ENCODE results near the gene ZRANB3. TPM values are rescaled to one million over a fixed set of nuclear protein-coding genes. Genes with fewer than 3 reads are reported as not detected.
"Not testable (repeated sequence)": the region's sequence is repeated elsewhere in the genome, so short reads cannot be mapped to it uniquely, and the experiment has no call there.

Gene ZRANB3
- polyA plus RNA-seq, 1 donor = 3.8 TPM

DNA sequence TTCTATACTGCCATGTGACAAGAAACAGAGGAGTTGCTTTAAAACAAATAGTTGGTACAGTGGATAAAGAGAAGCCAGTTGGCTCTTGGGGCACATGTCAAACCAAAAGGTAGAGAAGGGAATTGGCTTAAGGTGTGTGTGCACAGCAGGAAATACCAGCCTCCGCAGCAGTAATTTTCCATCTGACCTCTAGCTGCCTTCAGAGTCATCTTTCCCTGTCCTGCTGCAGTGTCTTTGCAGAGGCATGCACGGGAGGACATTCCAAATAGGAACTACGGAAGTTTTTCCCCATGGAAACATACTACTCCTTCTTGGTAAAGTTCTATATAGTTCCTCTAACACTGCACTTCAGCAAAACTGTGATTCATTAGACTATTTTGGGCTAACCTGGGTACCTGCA is 379.4 kb downstream of the ZRANB3 start:
- WGBS (ENCODE audit: insufficient coverage, low lambda C conversion rate) = no CpG with 5 or more reads among the region's 3 CpGs
- Histone ChIP-seq H3K36me3 (ENCODE audit: control insufficient read depth, insufficient read depth, low read length) (peaks cover 26% of the 10 kb centered on the region), H3K9me3 (ENCODE audit: control insufficient read depth, low read depth, low read length) (no peaks in the 10 kb centered on the region)

DNA sequence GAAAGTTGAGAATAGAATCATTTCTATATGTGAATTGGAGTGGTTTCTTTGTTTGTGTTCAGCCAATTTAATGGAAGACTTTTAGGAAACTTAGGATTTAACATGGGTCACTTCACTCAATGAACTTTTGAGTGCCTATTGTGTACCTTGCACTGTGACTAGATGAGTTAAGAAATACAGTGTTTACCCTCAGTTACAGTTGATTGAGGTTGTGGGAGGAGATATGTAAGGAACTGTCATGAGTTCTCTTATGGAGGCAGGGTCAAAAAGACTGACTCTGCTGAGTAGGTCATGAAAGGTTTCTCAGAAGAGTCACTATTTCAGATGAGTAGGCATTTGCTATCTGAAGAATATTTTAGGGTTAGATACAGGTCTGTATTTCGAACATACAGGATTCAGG is 380.3 kb downstream of the ZRANB3 start:
- H3K27me3 ChIP-seq (ENCODE audit: control insufficient read depth, insufficient read depth, low read length) = no peaks in the 10 kb centered on the region
- no CpG with 5 or more reads among the region's 1 CpG for WGBS (ENCODE audit: insufficient coverage, low lambda C conversion rate)
- H3K4me3 ChIP-seq (ENCODE audit: low read length) = no peak overlapping the region
- peaks cover 26% of the 10 kb centered on the region for H3K36me3 ChIP-seq (ENCODE audit: control insufficient read depth, insufficient read depth, low read length)
- no peaks in the 10 kb centered on the region for H3K9me3 ChIP-seq (ENCODE audit: control insufficient read depth, low read depth, low read length)
- DNase-seq = peak; percentile 69 to 85
- peak overlapping the region; percentile 79 for H3K27ac ChIP-seq (ENCODE audit: low read length)
- peaks cover 28% of the 10 kb centered on the region for H3K4me1 ChIP-seq (ENCODE audit: control insufficient read depth, insufficient read depth, low read length)

More for the DNA sequence above, 379.4 kb downstream of the ZRANB3 start:
- peak overlapping the region; percentile 67 for H3K27ac ChIP-seq (ENCODE audit: low read length)
- DNase-seq = no peak
- H3K4me3 ChIP-seq (ENCODE audit: low read length) = no peak overlapping the region
- H3K4me1 ChIP-seq (ENCODE audit: control insufficient read depth, insufficient read depth, low read length) = peaks cover 28% of the 10 kb centered on the region
- no peaks in the 10 kb centered on the region for H3K27me3 ChIP-seq (ENCODE audit: control insufficient read depth, insufficient read depth, low read length)

- no CpG with 5 or more reads among the region's 1 CpG for WGBS (ENCODE audit: insufficient coverage, low lambda C conversion rate)
- H3K4me1 ChIP-seq (ENCODE audit: control insufficient read depth, insufficient read depth, low read length) = peaks cover 28% of the 10 kb centered on the region
- H3K4me3 ChIP-seq (ENCODE audit: low read length) = no peak overlapping the region
- H3K9me3 ChIP-seq (ENCODE audit: control insufficient read depth, low read depth, low read length) = no peaks in the 10 kb centered on the region
- DNase-seq = peak; percentile 31 to 35
- peaks cover 23% of the 10 kb centered on the region for H3K36me3 ChIP-seq (ENCODE audit: control insufficient read depth, insufficient read depth, low read length)
- no peaks in the 10 kb centered on the region for H3K27me3 ChIP-seq (ENCODE audit: control insufficient read depth, insufficient read depth, low read length)
- peak overlapping the region; percentile 29 for H3K27ac ChIP-seq (ENCODE audit: low read length)
These were observed 381.8 kb downstream of the ZRANB3 start for GRCh38 chr2:135149251-135149650.

DNA sequence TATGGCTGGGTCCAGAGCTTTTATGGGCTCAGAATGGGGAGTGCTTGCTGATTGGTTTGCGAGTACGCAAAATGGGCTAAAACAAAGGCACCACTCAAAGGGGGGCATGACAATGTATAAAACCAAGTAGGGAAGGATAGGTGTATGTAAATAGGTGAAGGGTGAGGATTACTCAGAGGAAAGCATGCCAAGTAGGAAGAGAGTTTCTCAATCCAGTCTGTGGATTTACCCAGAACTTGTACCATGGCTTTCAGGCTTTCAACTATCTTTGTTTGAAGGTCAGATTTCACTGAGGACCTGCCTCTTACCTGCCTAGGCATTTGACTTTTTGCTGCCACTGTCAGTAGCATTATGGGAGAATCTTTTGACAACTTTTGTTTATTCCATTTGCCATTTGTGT is 386.7 kb downstream of the ZRANB3 start:
- no peaks in the 10 kb centered on the region for H3K27me3 ChIP-seq (ENCODE audit: control insufficient read depth, insufficient read depth, low read length)
- WGBS (ENCODE audit: insufficient coverage, low lambda C conversion rate) = no CpG with 5 or more reads among the region's 2 CpGs
- peaks cover 4% of the 10 kb centered on the region for H3K4me1 ChIP-seq (ENCODE audit: control insufficient read depth, insufficient read depth, low read length)
- H3K9me3 ChIP-seq (ENCODE audit: control insufficient read depth, low read depth, low read length) = peaks cover 5% of the 10 kb centered on the region
- no peak overlapping the region for H3K27ac ChIP-seq (ENCODE audit: low read length)
- DNase-seq = no peak
- H3K36me3 ChIP-seq (ENCODE audit: control insufficient read depth, insufficient read depth, low read length) = peaks cover 16% of the 10 kb centered on the region
- no peak overlapping the region for H3K4me3 ChIP-seq (ENCODE audit: low read length)

- peaks cover 5% of the 10 kb centered on the region for H3K9me3 ChIP-seq (ENCODE audit: control insufficient read depth, low read depth, low read length)
- DNase-seq = no peak
- H3K4me1 ChIP-seq (ENCODE audit: control insufficient read depth, insufficient read depth, low read length) = no peaks in the 10 kb centered on the region
- no CpG with 5 or more reads among the region's 1 CpG for WGBS (ENCODE audit: insufficient coverage, low lambda C conversion rate)
- H3K36me3 ChIP-seq (ENCODE audit: control insufficient read depth, insufficient read depth, low read length) = peaks cover 29% of the 10 kb centered on the region
- H3K27ac ChIP-seq (ENCODE audit: low read length) = no peak overlapping the region
- no peak overlapping the region for H3K4me3 ChIP-seq (ENCODE audit: low read length)
- H3K27me3 ChIP-seq (ENCODE audit: control insufficient read depth, insufficient read depth, low read length) = no peaks in the 10 kb centered on the region
These were observed 388.7 kb downstream of the ZRANB3 start for GRCh38 chr2:135142323-135142722.

DNA sequence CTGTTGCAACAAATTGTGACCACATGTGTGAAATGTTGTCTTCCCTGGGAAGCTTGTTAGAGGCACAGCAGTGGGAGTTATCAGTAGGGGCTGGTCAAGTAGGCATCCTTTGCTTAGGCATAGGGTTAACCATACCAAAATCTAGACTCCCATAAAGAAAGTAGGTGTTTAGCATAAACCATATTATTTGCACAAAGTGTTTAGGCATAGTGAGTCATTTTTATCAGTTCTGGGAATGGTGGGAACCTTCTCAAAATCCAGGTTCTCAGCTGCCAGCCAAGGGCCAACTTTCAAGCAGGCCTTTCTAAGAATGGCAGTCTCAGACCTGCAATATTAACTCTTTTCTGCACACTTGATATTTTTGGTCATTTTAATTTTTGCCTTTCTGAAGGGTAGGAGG is 390.4 kb downstream of the ZRANB3 start:
- peaks cover 5% of the 10 kb centered on the region for H3K9me3 ChIP-seq (ENCODE audit: control insufficient read depth, low read depth, low read length)
- H3K4me3 ChIP-seq (ENCODE audit: low read length) = no peak overlapping the region
- H3K27ac ChIP-seq (ENCODE audit: low read length) = no peak overlapping the region
- no peaks in the 10 kb centered on the region for H3K4me1 ChIP-seq (ENCODE audit: control insufficient read depth, insufficient read depth, low read length)
- peaks cover 39% of the 10 kb centered on the region for H3K36me3 ChIP-seq (ENCODE audit: control insufficient read depth, insufficient read depth, low read length)
- H3K27me3 ChIP-seq (ENCODE audit: control insufficient read depth, insufficient read depth, low read length) = no peaks in the 10 kb centered on the region
- no peak for DNase-seq

DNA sequence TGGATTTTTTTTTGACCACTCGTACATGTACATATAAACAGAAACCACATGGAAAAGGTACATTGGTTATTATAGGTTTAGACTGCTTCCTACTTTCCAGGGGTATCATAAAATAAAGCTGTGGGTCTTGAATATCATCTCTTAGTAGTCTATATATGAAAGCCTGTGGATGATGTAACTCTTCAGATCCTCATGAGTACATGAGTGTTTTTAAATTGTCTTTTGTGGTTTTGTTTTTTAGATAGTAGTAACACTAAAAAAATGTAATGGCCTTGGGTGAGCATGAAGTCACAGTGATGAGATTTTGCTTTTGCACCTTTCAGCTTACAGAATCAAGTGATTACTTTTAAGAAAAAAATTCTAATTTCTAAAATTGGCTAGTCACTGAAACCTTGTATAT is 398.7 kb downstream of the ZRANB3 start:
- Histone ChIP-seq H3K27ac (ENCODE audit: low read length) (no peak overlapping the region), H3K36me3 (ENCODE audit: control insufficient read depth, insufficient read depth, low read length) (peaks cover 36% of the 10 kb centered on the region), H3K9me3 (ENCODE audit: control insufficient read depth, low read depth, low read length) (no peaks in the 10 kb centered on the region), H3K27me3 (ENCODE audit: control insufficient read depth, insufficient read depth, low read length) (no peaks in the 10 kb centered on the region), H3K4me3 (ENCODE audit: low read length) (no peak overlapping the region), H3K4me1 (ENCODE audit: control insufficient read depth, insufficient read depth, low read length) (no peaks in the 10 kb centered on the region)
- no CpG with 5 or more reads among the region's 1 CpG for WGBS (ENCODE audit: insufficient coverage, low lambda C conversion rate)
- DNase-seq = no peak

GRCh38 chr2:135130751-135131150 is 400.3 kb downstream of the ZRANB3 start:
- DNase-seq = no peak
- no peak overlapping the region for H3K4me3 ChIP-seq (ENCODE audit: low read length)
- no peaks in the 10 kb centered on the region for H3K27me3 ChIP-seq (ENCODE audit: control insufficient read depth, insufficient read depth, low read length)
- peaks cover 31% of the 10 kb centered on the region for H3K36me3 ChIP-seq (ENCODE audit: control insufficient read depth, insufficient read depth, low read length)
- no peaks in the 10 kb centered on the region for H3K9me3 ChIP-seq (ENCODE audit: control insufficient read depth, low read depth, low read length)
- no peaks in the 10 kb centered on the region for H3K4me1 ChIP-seq (ENCODE audit: control insufficient read depth, insufficient read depth, low read length)
- 61% methylated on average over 2 of the region's 2 CpGs for WGBS (ENCODE audit: insufficient coverage, low lambda C conversion rate)
- H3K27ac ChIP-seq (ENCODE audit: low read length) = no peak overlapping the region

- DNase-seq = no peak
- H3K36me3 ChIP-seq (ENCODE audit: control insufficient read depth, insufficient read depth, low read length) = peaks cover 22% of the 10 kb centered on the region
- no peaks in the 10 kb centered on the region for H3K4me1 ChIP-seq (ENCODE audit: control insufficient read depth, insufficient read depth, low read length)
- no peaks in the 10 kb centered on the region for H3K27me3 ChIP-seq (ENCODE audit: control insufficient read depth, insufficient read depth, low read length)
- H3K27ac ChIP-seq (ENCODE audit: low read length) = no peak overlapping the region
- no peaks in the 10 kb centered on the region for H3K9me3 ChIP-seq (ENCODE audit: control insufficient read depth, low read depth, low read length)
- WGBS (ENCODE audit: insufficient coverage, low lambda C conversion rate) = 100% methylated on average over 1 of the region's 2 CpGs
- no peak overlapping the region for H3K4me3 ChIP-seq (ENCODE audit: low read length)
These were observed 405.1 kb downstream of the ZRANB3 start for GRCh38 chr2:135125940-135126339.

DNA sequence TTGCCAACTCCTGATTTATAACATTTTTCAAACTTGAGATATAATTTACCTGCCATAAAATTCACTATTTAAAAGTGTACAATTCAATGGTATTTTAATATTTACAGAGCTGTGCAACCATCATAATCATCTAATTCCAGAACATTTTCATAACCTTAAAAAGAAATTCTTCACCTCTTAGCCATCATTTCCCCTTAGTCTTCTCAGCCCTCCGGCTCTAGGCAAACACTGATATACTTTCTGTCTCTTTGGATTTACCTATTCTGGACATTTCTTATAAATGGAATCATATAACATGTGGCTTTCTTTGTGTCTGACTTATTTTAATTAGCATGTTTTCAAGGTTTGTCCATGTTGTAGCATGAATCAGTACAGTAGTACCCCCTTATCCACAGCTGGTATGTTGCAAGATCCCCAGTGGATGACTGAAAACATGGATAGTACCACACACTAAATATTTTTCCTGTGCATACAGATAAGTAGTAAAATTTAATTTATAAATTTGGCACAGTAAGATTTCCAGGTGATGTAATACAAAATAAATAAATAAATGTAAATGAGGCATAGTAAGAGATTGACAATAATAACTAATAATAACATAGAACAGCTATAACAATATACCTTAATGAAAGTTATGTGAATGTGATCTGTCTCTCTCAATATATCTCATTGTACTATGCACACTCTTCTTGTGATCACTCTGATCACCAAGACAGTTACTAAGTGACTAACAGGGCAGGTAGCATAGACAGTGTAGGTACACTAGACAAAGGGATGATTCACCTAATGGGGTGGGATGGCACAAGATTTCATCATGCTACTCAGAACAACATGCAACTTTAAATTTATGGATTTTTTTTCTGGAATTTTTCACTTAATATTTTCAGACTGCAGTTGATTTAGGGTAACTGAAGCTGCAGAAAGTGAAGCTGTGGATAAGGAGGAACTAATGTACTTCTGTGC is 405.8 kb downstream of the ZRANB3 start:
- peaks cover 19% of the 10 kb centered on the region for H3K36me3 ChIP-seq (ENCODE audit: control insufficient read depth, insufficient read depth, low read length)
- H3K4me1 ChIP-seq (ENCODE audit: control insufficient read depth, insufficient read depth, low read length) = no peaks in the 10 kb centered on the region
- H3K4me3 ChIP-seq (ENCODE audit: low read length) = no peak overlapping the region
- H3K27ac ChIP-seq (ENCODE audit: low read length) = no peak overlapping the region
- H3K9me3 ChIP-seq (ENCODE audit: control insufficient read depth, low read depth, low read length) = no peaks in the 10 kb centered on the region
- 100% methylated on average over 1 of the region's 1 CpG for WGBS (ENCODE audit: insufficient coverage, low lambda C conversion rate)
- no peaks in the 10 kb centered on the region for H3K27me3 ChIP-seq (ENCODE audit: control insufficient read depth, insufficient read depth, low read length)
- no peak for DNase-seq

DNA sequence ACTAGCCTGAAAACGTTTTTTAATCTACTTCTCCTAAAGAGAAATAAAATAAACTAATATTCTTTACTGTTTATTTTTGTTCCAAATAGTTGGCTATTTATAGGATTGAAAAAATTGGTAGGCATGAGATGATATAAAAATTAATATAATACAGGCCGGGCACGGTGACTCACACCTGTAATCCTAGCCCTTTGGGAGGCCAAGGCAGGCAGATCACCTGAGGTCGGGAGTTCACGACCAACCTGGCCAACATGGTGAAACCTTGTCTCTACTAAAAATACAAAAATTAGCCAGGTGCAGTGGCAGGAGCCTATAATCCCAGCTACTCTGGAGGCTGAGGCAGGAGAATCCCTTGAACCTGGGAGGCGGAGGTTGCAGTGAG is 409.4 kb downstream of the ZRANB3 start:
- not testable (repeated sequence) for H3K27me3 ChIP-seq (ENCODE audit: control insufficient read depth, insufficient read depth, low read length); H3K4me3 ChIP-seq (ENCODE audit: low read length); H3K9me3 ChIP-seq (ENCODE audit: control insufficient read depth, low read depth, low read length); DNase-seq; H3K4me1 ChIP-seq (ENCODE audit: control insufficient read depth, insufficient read depth, low read length)
- peak overlapping the region; percentile 39 for H3K27ac ChIP-seq (ENCODE audit: low read length)
- H3K36me3 ChIP-seq (ENCODE audit: control insufficient read depth, insufficient read depth, low read length) = peaks cover 18% of the 10 kb centered on the region
- 100% methylated on average over 2 of the region's 6 CpGs for WGBS (ENCODE audit: insufficient coverage, low lambda C conversion rate)

All from large intestine (tissue), 3 donors.